CD14-positive monocyte (primary cell): Measurements from ENCODE around the gene APOL1. TPM values are rescaled to one million over a fixed set of nuclear protein-coding genes. Genes with fewer than 3 reads are reported as not detected.

ENCODE experiments used
- DNase-seq, 3 donors: peaks; one replicate each; pipeline ENCODE4 v3.0.0-alpha.2; 2011 to 2022
- H2AFZ ChIP-seq: 2 replicates; pipeline ENCODE4 v1.6.0; 2012; ENCODE audit warnings: mild to moderate bottlenecking, low read depth, low read length, inconsistent platforms; ENCODE audit not compliant: insufficient read depth, poor library complexity, severe bottlenecking
- H3K27ac ChIP-seq, 2 donors: 1 replicate in 1 of 2; 2 replicates in 1 of 2; pipeline ENCODE4 v1.5.1; 2012 to 2013; ENCODE audit warnings: low read length in 2 of 2, control low read depth in 1 of 2, inconsistent platforms in 1 of 2, low read depth in 1 of 2, mild to moderate bottlenecking in 1 of 2
- H3K27me3 ChIP-seq, 2 donors: one replicate each; pipeline versions ENCODE4 v1.6.0 to v1.6.1; 2011 to 2013; ENCODE audit warnings: low read length in 2 of 2; ENCODE audit not compliant: control insufficient read depth in 2 of 2, insufficient read depth in 2 of 2
- H3K36me3 ChIP-seq, 2 donors: replicated peaks in 1 of 2; 1 replicate in 1 of 2; 2 replicates in 1 of 2; pipeline versions ENCODE4 v1.5.1 to v1.6.1; 2012 to 2013; ENCODE audit warnings: low read length in 2 of 2, control low read depth in 1 of 2, inconsistent platforms in 1 of 2, mild to moderate bottlenecking in 1 of 2; ENCODE audit not compliant: insufficient read depth in 2 of 2, control insufficient read depth in 1 of 2
- H3K4me1 ChIP-seq, 2 donors: 1 replicate in 1 of 2; 2 replicates in 1 of 2; pipeline versions ENCODE4 v1.5.1 to v1.6.1; 2012 to 2013; ENCODE audit warnings: low read length in 2 of 2, control low read depth in 1 of 2, inconsistent platforms in 1 of 2, mild to moderate bottlenecking in 1 of 2, moderate library complexity in 1 of 2; ENCODE audit not compliant: insufficient read depth in 2 of 2, control insufficient read depth in 1 of 2
- H3K4me2 ChIP-seq: replicated peaks from 2 replicates; pipeline ENCODE3; 2012; ENCODE audit warnings: low read length, moderate library complexity, mild to moderate bottlenecking; ENCODE audit not compliant: poor library complexity, severe bottlenecking; ENCODE audit errors: extremely low read depth
- H3K4me3 ChIP-seq, 3 experiments: fragments of 200-600 bp in 1 of 3; sonication (generic) in 1 of 3; replicated peaks in 1 of 3; 1 replicate in 2 of 3; 2 replicates in 1 of 3; pipeline ENCODE4 v1.5.1; 2011 to 2013; ENCODE audit warnings: low read length in 3 of 3, mild to moderate bottlenecking in 3 of 3, control low read depth in 2 of 3, low read depth in 2 of 3, inconsistent platforms in 1 of 3, moderate library complexity in 1 of 3
- H3K79me2 ChIP-seq: 2 replicates; pipeline ENCODE4 v1.6.0; 2012; ENCODE audit warnings: mild to moderate bottlenecking, control low read depth, inconsistent platforms, low read length, moderate library complexity; ENCODE audit not compliant: insufficient read depth
- H3K9ac ChIP-seq: 2 replicates; pipeline ENCODE4 v1.6.0; 2017; ENCODE audit warnings: low read length, mild to moderate bottlenecking; ENCODE audit not compliant: insufficient read depth, poor library complexity, severe bottlenecking
- H3K9me3 ChIP-seq, 2 donors: replicated peaks in 1 of 2; 1 replicate in 1 of 2; 2 replicates in 1 of 2; pipeline versions ENCODE4 v1.5.1 to v1.6.1; 2012 to 2013; ENCODE audit warnings: low read length in 2 of 2, control low read depth in 1 of 2; ENCODE audit not compliant: control insufficient read depth in 1 of 2, insufficient read depth in 1 of 2
- H4K20me1 ChIP-seq: 2 replicates; pipeline ENCODE4 v1.6.0; 2012; ENCODE audit warnings: mild to moderate bottlenecking, low read length, control low read depth, moderate library complexity; ENCODE audit not compliant: insufficient read depth
- H3K27ac Mint-ChIP-seq, 7 donors: one replicate each; pipeline ENCODE4 v1.8.0; 2020; ENCODE audit warnings: mild to moderate bottlenecking in 7 of 7, mixed read lengths in 7 of 7, moderate library complexity in 6 of 7, inconsistent platforms in 2 of 7
- H3K27me3 Mint-ChIP-seq, 3 donors: one replicate each; pipeline ENCODE4 v1.8.0; 2021 to 2022; ENCODE audit warnings: low read depth in 3 of 3, mild to moderate bottlenecking in 3 of 3, mixed read lengths in 3 of 3, moderate library complexity in 3 of 3, inconsistent platforms in 1 of 3
- H3K36me3 Mint-ChIP-seq, 2 donors: one replicate each; pipeline ENCODE4 v1.8.0; 2020; ENCODE audit warnings: mixed read lengths in 2 of 2, inconsistent platforms in 1 of 2, mild to moderate bottlenecking in 1 of 2
- H3K4me1 Mint-ChIP-seq: one replicate; pipeline ENCODE4 v1.8.0; 2020; ENCODE audit warnings: mild to moderate bottlenecking, mixed read lengths
- H3K4me3 Mint-ChIP-seq, 2 donors: one replicate each; pipeline ENCODE4 v1.8.0; 2020; ENCODE audit warnings: mild to moderate bottlenecking in 2 of 2, mixed read lengths in 2 of 2, moderate library complexity in 1 of 2
- H3K9me3 Mint-ChIP-seq, 7 donors: one replicate each; pipeline ENCODE4 v1.8.0; 2020 to 2022; ENCODE audit warnings: mixed read lengths in 7 of 7, mild to moderate bottlenecking in 6 of 7, moderate library complexity in 6 of 7, inconsistent platforms in 2 of 7
- CTCF ChIP-seq: fragments of 200-600 bp; IDR thresholded peaks from one replicate; pipeline ENCODE4 v1.8.0; 2022; ENCODE audit warnings: antibody characterized with exemption, mild to moderate bottlenecking
- WGBS: methylation state at CpG from one replicate; pipeline ENCODE4 v1.1.5; 2013; ENCODE audit warnings: missing lambda C conversion rate; ENCODE audit not compliant: insufficient coverage; 5-methylcytosine and 5-hydroxymethylcytosine counted together
- intact Hi-C, 2 donors: fragments of 100-400 bp; cut with micrococcal nuclease; formaldehyde crosslinking; loops; one replicate each; pipeline versions ENCODE4 v1.15.0 to v1.15.1; 2023
- polyA plus RNA-seq, 3 donors: library from polyadenylated mRNA; depleted of rRNA in 1 of 3; unstranded in 2 of 3; stranded (reverse) in 1 of 3; fragments of 300-500 nt in 2 of 3; fragments of >200 nt in 1 of 3; fragmentation: Illumina TruSeq in 2 of 3; gene quantifications; 1 replicate in 2 of 3; 2 replicates in 1 of 3; pipeline ENCODE4 v1.2.3, GENCODE V29; 2012 to 2021

APOL1 gene
- polyA plus RNA-seq, 3 donors, result 3.4 to 7.5 (median 6.1) TPM

DNA sequence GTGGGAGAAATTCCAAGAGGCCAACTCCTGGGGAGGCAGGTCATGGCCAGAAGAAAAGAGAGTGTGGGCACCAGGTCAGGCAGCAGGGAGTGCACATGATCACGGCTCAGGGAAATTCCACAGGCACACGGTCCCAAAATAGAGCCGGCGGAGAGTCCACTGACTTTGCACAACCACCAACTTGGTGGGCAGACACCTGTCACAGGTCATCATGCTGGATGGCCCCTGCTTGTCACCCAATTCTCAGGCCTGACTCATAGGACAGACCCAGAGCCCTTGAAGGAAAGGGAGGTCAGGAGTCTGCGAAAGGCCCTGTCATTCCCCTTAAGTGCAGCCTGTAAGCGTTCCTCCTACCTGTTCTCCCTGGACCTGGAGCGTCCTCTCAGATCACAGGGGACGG is 29.4 kb upstream of the APOL1 start:
- H3K79me2 ChIP-seq, result no peaks in the 10 kb centered on the region
- peaks cover 0 to 7% of the 10 kb centered on the region in 2 donors for H3K4me1 ChIP-seq
- H3K36me3 ChIP-seq, result peaks cover 10 to 25% of the 10 kb centered on the region in 2 donors
- WGBS, result 100% methylated on average over 4 of the region's 8 CpGs
- no peak overlapping the region for H2AFZ ChIP-seq
- no peaks in the 10 kb centered on the region for H3K27me3 ChIP-seq
- no peak overlapping the region for H3K4me3 ChIP-seq
- TF ChIP-seq CTCF, result no peak
- no peak for DNase-seq
- H3K4me3 Mint-ChIP-seq, result no peak overlapping the region
- H4K20me1 ChIP-seq, result peaks cover 4% of the 10 kb centered on the region
- H3K9me3 Mint-ChIP-seq, result peaks cover 0 to 2% (median 0%) of the 10 kb centered on the region in 7 donors
- H3K4me1 Mint-ChIP-seq, result peaks cover 15% of the 10 kb centered on the region
- H3K9ac ChIP-seq, result no peak overlapping the region
- H3K36me3 Mint-ChIP-seq, result peaks cover 32 to 37% of the 10 kb centered on the region in 2 donors
- peaks cover 3 to 6% (median 4%) of the 10 kb centered on the region in 3 donors for H3K27me3 Mint-ChIP-seq
- intact Hi-C loops, result no loop called here
- no peak overlapping the region for H3K27ac ChIP-seq
- no peaks in the 10 kb centered on the region for H3K9me3 ChIP-seq
- H3K4me2 ChIP-seq, result no peak overlapping the region
- no peak overlapping the region for H3K27ac Mint-ChIP-seq

DNA sequence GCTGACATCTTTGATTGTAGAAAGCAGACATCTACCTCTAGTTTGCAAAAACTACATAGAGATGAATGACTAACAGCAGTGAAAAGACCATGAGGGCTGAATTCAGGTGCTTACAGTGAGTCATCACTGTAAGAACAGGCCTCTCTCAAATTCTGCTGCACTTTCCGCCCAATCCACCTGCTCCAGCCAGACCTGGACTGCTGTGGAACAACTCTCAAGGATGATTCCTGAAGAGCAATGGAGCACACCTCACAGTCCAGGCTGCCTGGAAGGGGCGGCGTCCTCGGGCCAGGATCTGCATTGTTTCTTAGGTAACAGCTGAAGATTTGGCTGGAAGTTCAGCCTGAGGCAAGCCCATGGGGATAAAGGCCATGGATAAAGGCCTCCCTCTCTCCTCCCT is 28.7 kb upstream of the APOL1 start:
- H3K27ac ChIP-seq, result no peak overlapping the region
- Mint-ChIP-seq H3K36me3 (peaks cover 40 to 44% of the 10 kb centered on the region in 2 donors), H3K27me3 (peaks cover 3 to 6% (median 3%) of the 10 kb centered on the region in 3 donors), H3K4me1 (peaks cover 9% of the 10 kb centered on the region), H3K9me3 (no peaks in the 10 kb centered on the region), H3K27ac (peak overlapping the region in 3 of 7 donors; percentile 1 to 48 (median 47)), H3K4me3 (no peak overlapping the region)
- peaks cover 14 to 33% of the 10 kb centered on the region in 2 donors for H3K36me3 ChIP-seq
- WGBS, result 100% methylated on average over 1 of the region's 4 CpGs
- peaks cover 4% of the 10 kb centered on the region for H4K20me1 ChIP-seq
- no peaks in the 10 kb centered on the region for H3K27me3 ChIP-seq
- H3K4me1 ChIP-seq, result peaks cover 0 to under 1% of the 10 kb centered on the region in 2 donors
- H3K79me2 ChIP-seq, result no peaks in the 10 kb centered on the region
- no peak overlapping the region for H3K4me3 ChIP-seq
- no peaks in the 10 kb centered on the region for H3K9me3 ChIP-seq
- no peak for DNase-seq
- no peak for TF ChIP-seq CTCF
- H2AFZ ChIP-seq, result no peak overlapping the region
- H3K4me2 ChIP-seq, result no peak overlapping the region
- intact Hi-C loops, result no loop called here
- no peak overlapping the region for H3K9ac ChIP-seq
